Vagina (tissue), 2 donors: Measurements from ENCODE around the gene GALNT6.
"Not testable (repeated sequence)": the region's sequence is repeated elsewhere in the genome, so short reads cannot be mapped to it uniquely, and the experiment has no call there.

Experiments used
- CTCF ChIP-seq, 3 experiments: fragments of 450-650 bp in 2 of 3; fragments of 200-600 bp in 1 of 3; sonication (generic) in 1 of 3; IDR thresholded peaks; one replicate each; pipeline ENCODE4 v1.5.1; 2017 to 2019; ENCODE audit warnings: antibody characterized with exemption in 3 of 3, mild to moderate bottlenecking in 2 of 3, moderate library complexity in 2 of 3
- POLR2AphosphoS5 ChIP-seq, 2 donors: sonication (generic); formaldehyde crosslinking; IDR thresholded peaks; one replicate each; pipeline ENCODE4 v1.9.0; 2017; ENCODE audit warnings: antibody characterized with exemption in 2 of 2, mild to moderate bottlenecking in 2 of 2, low read depth in 1 of 2; ENCODE audit not compliant: insufficient read depth in 1 of 2

GRCh38 chr12:51337336-51337735 lies 53.9 kb downstream of the GALNT6 start:
- not testable (repeated sequence) for TF ChIP-seq CTCF (IDR thresholded peaks at IDR 0.05); POLR2AphosphoS5 (IDR thresholded peaks at IDR 0.05; ENCODE audit: insufficient read depth in 1 of 2, low read depth in 1 of 2)
